Hematopoietic multipotent progenitor cell treated with erythropoietin and hydrocortisone succinate and interleukin-3 and kit ligand, for 17 days (in vitro differentiated cells): ENCODE results near the gene SPP1.
"Not testable (repeated sequence)": the region's sequence is repeated elsewhere in the genome, so short reads cannot be mapped to it uniquely, and the experiment has no call there.

Experiments
- DNase-seq: peaks from one replicate; pipeline ENCODE4 v3.0.0-alpha.2; 2015; ENCODE audit warnings: low spot score

The SPP1 gene

DNA sequence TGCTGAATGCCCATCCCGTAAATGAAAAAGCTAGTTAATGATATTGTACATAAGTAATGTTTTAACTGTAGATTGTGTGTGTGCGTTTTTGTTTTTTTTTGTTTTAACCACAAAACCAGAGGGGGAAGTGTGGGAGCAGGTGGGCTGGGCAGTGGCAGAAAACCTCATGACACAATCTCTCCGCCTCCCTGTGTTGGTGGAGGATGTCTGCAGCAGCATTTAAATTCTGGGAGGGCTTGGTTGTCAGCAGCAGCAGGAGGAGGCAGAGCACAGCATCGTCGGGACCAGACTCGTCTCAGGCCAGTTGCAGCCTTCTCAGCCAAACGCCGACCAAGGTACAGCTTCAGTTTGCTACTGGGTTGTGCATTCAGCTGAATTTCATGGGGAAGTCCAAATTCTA, at the start of gene SPP1:
SPP1 (plus strand) TSS at position 249 of the 400 bp plus-strand sequence. CDS start 1,182 bp downstream, outside the sequence.
- DNase-seq: no peak

DNA sequence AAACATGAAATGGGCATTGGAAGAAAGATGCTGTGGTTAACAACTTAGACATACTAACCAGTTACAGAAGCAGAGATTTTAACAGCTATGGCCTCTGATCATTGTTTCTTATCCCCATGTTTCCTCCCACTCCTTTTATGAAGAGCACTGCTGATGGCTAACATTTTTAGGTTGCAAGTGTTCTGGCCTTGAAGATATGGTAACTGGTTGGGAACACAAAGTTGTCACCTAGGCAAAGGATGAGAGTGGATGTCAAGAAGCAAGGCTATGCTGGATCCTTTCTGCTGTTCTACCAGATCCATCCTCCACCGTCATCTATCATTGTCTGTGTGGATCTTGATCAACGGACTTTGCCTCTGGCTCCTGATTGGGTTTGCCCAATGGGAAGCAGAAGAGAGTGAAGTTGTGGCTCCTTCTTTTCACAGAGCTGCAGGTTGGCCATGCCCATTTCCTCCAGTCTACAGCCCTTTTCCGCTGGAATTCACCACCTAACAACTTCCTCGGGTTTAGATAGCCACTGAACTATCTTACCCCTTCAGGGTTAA, 48.9 kb upstream of the SPP1 start:
- DNase-seq: no peak

DNA sequence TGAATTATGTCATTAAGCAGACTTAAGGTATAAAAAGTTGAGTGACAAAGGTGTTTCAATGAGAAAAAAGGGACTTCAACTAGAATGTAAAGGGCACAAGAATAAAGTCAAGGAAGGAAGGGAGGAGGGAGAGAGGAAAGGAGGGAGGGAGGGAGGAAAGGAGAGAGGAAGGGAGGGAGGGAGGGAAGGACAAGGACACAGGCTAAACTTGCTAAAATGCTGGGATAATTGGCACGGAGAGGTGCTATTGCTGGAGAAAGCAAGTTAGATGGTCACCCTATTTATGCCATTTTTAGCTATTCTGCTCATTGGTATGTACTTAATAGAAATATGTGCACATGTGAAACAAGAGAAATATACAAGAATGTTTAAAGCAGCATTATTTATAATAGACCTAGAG, 44.9 kb upstream of the SPP1 start:
- DNase-seq: no peak

DNA sequence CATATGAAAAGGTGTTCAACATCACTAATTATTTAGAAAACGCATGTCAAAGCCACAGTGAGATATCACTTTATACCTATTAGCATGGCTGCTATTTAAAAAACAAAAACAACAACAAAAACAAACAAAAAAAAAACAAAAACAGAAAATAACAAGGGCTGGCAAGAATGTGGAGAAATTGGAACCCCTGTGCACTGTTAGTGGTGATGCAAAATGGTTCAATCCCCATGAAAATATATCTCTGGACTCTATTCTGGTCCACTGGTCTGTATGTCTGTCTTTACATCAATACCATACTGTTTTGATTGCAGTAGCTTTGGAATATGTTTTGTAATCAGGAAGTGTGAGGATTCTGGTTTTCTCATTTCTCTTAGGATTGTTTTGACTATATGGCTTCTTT, 43.6 kb upstream of the SPP1 start:
- no peak for DNase-seq

DNA sequence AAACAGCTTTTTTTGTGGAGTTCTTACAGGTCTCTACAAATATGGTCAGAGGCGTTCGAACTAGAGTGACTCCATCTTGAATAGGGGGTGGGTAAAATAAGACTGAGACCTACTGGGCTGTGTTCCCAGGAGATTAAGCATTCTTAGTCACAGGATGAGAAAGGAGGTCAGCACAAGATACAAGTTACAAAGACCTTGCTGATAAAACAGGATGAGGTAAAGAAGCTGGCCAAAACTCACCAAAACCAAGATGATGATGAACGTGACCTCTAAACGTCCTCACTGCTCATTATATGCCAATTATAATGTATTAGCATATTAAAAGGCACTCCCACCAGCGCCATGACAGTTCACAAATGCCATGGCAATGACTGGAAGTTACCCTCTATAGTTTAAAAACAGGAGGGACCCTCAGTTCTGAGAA, 42.8 kb upstream of the SPP1 start:
- DNase-seq: no peak

DNA sequence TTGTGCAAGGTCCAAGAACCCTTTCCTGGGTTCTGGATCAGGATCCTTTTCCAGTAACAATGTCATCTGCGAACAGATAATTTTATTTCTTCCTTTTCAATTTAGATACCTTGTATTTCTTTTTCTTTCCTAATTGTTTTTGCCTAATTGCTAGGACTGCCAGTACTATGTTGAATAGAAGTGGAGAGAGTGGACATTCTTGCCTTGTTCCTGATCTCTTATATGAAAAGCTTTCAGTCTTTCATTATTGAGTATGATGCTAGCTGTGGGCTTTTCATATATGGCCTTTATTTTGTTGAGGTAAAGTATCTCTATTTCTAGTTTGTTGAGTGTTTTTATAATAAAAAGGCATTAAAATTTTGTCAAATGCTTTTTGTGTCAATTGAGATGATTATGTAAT, 42.2 kb upstream of the SPP1 start:
- no peak for DNase-seq

DNA sequence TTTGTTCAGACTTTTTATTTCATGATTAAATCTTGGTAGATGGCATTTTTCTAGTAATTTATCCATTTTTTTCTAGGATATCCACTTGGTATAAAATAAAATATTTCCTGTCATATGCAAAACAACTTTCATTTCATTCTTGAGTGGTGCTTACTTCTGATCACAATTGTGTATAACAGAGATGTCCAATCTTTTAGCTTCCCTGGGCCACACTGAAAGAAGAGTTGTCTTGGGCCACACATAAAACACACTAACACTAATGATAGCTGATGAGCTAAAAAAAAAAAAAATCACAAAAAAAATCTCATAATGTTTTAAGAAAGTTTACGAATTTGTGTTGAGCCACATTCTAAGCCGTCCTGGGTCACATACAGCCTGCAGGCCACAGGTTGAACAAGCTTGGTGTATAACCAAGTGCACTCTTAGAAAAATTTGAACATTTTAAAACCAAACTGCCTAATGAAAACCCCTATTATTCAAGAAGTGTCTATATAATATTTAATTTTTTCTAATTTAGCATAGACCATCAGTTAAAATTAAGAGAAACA, 41.3 kb upstream of the SPP1 start:
- no peak for DNase-seq

DNA sequence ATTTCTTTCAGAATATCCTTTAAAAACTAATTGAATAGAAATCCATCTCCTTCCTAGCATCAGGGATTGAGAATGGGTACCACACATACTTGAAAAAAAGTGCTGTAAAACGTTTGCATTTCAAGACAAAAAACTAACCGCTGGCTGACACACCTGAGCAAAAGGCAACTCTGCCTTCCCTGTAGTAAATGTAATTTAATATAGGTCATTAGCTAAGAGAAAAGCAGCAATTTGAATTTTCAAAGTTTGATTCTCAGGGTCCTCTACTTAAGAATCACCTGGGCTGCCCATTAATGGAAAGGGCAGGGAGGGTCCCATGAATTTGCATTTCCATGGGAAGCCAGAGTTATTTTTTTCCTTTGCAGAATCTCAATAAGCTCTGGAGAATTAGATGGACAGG, 40.5 kb upstream of the SPP1 start:
- no peak for DNase-seq

DNA sequence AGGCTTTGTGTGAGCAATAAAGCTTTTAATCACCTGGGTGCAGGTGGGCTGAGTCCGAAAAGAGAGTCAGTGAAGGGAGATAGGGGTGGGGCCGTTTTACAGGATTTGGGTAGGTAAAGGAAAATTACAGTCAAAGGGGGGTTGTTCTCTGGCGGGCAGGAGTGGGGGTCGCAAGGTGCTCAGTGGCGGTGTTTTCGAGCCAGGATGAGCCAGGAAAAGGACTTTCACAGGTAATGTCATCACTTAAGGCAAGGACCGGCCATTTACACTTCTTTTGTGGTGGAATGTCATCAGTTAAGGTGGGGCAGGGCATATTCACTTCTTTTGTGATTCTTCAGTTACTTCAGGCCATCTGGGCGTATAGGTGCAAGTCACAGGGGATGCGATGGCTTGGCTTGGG, 39.6 kb upstream of the SPP1 start:
- DNase-seq: not testable (repeated sequence)

DNA sequence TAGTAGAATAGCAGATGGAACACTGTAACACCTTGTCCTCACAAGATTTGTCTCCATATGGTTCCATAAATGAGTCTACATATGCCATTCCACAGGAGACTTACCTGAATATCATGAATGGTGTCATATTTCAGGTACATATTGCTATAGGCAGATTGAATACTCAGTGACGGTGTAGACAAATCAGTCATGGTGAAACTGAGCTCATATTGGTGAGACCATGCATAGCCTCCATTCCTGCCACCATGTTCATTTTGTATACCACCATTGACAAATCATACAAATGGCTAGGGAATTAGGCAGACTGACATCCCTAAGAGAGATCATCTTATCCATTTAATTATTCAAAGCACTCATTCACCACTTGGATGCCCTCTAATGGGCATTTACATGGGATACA, 38.0 kb upstream of the SPP1 start:
- no peak for DNase-seq

DNA sequence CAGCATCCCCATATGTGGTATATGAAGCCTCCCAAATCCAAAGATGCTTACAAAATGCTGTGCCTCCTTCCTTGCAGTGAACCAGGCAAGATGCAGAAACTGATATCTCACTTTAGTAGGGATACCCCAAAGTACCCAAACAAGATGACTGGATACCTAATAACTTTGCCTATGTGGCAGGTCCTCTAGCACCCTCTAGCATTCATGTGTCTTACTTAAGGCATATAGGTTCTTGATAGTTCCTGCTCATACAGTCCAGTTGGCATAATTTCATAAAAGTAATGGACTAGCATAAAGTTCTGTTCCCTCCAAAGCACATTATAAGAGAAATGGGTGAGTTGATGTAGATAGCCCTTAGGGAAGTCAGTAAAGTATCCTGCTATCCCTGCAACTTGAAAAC, 36.8 kb upstream of the SPP1 start:
- DNase-seq: no peak

DNA sequence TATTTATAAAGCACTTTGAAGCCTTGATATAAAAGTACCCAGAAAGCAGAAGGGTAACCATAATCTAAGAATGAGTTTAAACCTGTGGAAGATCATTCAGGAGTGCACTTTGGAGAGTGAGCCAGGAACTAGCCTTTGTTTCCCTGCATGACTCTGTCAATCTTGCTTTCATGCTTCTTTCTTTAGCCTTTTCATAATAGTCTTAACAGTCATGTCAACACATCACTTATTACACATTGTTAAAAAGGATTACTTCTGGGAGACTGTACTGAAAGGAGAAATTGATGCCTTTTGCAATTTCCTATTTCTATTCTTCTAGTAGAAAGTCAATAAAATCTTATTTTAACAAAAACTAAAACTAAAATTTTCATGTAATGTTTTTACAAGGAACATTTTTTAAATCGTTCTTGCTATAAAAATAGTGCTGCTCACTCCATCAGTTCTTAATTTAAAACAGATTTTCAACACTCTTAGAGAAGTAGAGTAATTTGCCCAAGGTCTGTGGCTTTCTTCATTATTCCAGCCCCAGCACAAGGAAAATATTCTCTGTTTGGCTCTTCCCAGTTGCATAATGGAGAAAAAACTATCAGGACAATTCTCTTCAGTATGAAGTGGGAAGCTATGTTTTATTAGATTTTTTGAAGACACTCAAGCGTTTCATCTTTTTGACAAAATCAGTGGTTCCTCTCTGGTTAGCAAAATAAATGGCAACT, 35.4 kb upstream of the SPP1 start:
- no peak for DNase-seq

DNA sequence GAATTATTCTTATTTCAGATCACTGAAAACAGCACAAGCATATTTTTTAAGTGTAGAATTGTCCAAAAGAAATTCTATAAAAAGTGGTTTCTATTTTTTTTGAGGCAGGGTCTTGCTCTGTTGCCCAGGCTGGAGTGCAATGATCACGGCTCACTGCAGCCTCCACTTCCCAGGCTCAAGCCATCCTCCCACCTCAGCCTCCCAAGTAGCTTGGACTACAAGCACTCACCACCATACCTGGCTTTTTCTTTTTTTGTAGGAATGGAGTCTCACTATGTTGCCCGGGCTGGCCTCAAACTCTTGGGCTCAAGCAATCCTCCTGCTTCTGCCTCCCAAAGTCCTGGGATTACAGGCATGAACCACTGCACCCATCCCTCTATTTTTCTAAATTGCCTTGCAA, 34.7 kb upstream of the SPP1 start:
- DNase-seq: not testable (repeated sequence)

DNA sequence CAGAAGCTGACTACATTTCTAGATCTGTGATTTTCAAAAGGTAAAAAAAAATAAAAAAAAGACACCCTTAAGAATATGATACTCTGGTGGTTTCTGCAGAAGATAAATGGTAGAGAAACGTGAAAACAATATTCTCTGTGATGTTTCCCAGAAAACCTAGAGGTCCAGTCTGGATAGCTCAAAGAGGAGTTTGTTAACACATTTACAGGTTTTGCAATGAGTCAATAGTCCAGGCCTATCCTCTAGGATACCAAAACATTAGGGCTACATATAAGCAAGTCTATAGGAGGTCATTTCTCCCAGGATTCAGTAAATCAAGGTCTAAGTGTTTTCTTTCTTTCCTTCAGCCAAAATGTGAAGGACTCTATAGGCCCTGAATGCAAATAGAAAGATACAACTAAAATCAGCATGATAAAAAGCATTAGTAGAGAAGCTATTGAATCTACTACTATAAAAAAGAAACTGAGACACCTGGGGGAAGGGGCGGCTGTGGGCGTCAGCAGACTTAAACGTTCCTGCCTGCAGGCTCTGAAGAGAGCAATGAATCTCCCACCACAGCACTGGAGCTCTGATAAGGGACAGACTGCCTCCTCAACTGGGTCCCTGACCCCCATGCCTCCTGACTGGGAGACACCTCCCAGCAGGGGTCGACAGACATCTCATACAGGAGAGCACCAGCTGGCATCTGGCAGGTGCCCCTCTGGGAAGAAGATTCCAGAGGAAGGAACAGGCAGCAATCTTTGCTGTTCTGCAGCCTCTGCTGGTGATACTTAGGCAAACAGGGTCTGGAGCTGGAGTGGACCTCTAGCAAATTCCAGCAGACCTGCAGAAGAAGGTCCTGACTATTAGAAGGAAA, 33.7 kb upstream of the SPP1 start:
- DNase-seq: no peak

DNA sequence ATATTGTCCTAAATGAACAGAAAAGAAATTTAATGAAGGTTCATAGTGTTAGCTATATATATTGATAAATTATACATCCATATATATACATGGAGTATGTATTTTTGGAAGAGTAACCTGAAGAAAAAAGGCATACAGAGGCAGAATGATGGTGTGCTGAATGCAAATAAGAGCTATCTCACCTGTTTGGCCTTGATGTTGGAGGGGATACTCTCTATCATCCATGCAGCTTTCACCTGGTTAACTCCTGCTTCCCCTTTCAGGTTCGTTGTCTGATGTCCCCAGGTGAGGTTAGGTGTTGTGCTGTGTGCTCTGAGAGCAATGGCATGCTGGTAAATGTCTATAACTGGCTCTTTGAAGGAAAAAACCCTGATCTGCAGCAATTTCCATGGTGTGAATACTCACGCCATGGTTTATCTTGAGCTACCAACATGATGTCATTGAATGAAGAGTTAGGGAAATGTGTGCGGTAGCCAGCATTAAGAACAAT, 31.8 kb upstream of the SPP1 start:
- no peak for DNase-seq

DNA sequence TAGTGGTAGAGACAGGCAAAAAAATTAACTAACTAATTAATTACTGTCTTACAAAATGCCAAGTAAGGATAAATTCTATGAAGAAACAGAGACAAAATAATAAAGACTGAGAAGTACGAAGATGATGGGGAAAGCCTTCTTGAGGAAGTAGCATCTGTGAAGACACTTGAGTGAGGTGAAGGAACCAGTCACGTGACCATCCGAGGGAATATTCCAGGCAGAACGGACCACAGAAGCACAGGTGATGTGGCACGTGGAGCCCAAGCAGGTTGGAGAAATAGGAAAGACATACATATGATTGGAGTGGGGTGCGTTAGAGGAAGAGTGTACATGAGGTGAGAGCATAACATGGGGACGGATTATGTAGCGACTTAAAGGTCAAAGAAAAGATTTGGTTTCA, 30.5 kb upstream of the SPP1 start:
- DNase-seq: no peak

DNA sequence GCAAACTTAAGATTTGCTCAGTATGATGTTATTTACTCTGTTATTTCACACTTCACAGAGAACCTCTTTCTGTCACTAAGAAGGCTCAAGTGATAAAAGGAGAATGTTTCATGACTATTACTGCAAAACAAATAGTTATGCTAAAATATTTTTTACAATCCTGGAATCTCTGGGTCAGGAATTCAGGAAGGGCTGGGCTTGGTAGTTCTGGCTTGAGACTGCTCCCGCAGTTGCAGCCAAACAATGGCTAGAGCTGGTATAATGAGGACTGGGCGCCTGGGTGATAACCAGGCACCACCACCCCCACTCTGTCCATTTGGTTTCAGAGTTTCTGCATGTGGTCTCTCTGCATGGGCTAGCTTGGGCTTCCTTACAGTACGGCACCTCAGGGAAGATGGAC, 28.7 kb upstream of the SPP1 start:
- no peak for DNase-seq

DNA sequence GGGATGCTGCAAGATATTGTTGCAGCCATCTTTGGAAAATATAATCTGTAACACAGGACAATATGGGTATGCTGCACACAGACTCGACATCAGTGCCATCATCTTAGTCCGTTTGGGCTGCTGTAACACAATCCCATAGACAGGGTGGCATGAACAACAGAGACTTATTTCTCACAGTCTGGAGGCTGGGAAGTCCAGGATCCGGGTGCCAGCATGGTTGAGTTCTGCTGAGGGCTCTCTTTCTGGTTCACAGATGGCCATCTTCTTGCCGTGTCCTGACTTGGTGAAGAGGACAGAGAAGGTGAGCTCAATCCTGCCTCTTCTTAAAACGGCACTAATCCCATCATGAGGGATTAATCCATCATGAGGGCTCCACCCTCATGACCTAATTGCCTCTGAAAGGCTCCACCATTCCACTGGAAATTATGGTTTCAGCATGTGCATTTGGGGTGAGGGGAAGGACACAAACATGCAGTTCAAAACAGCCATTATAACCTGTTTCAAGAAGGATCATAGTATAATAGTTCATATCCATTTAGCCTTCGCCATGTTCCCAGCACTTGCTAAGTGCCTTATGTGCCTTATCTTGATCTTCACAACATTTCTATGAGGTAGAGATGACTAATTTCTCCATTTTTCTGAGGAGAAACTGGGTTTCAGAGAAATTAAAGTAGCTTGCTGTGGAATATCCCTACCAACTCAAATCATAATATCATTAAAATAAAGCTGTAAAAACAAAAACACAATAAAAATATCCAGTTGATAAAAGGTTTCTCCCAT, 27.9 kb upstream of the SPP1 start:
- no peak for DNase-seq

DNA sequence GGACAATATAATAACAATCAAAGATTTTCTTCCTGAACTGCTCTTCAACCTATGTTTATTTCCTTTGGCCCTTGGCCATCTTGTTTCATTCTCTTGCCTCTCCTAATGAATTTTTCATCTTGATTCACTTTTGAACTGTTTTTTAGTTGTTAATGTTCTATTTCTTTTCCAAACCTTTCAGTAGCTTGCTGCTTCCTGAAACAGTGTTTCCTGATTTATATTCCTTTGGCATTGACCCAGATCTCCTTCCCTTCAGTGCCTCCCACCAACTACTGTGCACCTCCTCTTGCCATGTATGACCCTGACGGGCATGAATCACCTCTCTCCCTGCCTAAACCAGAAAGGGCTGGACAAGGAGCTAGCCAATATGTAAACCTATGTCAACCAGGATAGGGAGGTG, 25.6 kb upstream of the SPP1 start:
- DNase-seq: no peak

DNA sequence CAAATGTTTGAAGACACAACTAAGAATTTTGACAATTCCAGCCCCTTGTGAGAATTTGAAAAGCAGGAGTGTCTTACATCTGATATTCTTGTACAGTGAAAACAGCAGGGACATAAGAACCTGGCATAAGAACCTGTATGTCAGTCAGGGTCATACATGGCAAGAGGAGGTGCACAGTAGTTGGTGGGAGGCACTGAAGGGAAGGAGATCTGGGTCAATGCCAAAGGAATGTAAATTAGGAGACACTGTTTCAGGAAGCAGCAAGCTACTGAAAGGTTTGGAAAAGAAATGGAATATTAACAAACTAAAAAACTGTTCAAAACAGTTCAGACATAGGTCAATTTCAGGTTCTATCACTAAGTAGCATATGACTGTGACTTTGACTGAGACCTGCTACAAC, 25.0 kb upstream of the SPP1 start:
- no peak for DNase-seq

DNA sequence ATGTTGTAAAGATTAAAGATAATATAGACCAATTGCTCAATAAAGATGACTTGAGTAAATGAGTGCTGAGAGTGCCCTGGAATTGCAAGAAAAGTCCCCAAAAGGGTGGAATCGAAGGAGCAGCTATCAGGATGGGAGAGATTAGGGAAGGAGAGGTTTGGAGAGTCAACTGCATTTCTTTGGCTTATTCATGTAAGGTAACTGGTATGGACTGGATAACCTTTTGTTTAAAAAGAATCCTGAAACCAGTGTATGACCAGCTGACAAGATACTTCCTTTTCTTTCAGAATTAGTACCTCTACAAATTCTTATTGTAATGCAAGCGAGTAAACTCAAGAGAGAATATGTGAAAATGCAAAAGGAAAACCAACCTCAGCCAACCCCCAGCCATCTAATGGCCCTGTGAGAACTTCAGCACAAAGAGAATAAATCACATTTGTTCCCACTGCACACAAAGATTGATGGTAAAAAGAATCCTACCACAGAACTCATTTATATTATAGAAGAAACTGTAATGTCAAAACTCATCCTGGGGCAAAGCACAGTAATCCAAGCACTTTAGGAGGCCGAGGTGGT, 24.5 kb upstream of the SPP1 start:
- no peak for DNase-seq

DNA sequence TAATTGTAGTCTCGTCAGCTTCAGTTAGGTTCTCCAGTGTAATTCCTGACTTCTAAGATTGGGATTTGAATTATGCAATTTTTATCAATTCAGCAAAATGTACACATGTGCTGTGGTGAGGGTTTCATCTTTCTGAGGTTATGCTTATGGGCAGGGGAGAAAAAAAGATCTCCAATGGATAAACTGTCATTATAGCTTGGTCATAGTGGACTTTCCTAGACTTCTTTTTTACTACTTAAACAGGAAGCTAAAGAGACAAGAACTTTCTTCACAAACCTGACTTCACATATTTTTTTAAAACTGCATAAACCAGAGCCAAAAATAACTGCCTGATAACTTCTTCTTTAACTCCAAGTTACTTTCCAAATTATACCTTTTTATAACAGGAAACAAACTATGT, 21.7 kb upstream of the SPP1 start:
- no peak for DNase-seq
